CMK (cell line): ENCODE data around the gene KRTAP5-3.

Source experiments
- DNase-seq: peaks from one replicate; pipeline ENCODE4 v3.0.0-alpha.2; 2010; ENCODE audit warnings: low read depth

The KRTAP5-3 gene

GRCh38 chr11:1643146-1643690 lies 35.0 kb upstream of the KRTAP5-3 start:
- DNase-seq: no peak

- no peak for DNase-seq
Measured at GRCh38 chr11:1642288-1643145, 34.3 kb upstream of the KRTAP5-3 start.

GRCh38 chr11:1641096-1641495 lies 32.8 kb upstream of the KRTAP5-3 start:
- no peak for DNase-seq

- no peak for DNase-seq
Measured at GRCh38 chr11:1640076-1640946, 32.0 kb upstream of the KRTAP5-3 start.

- DNase-seq: no peak
Measured at GRCh38 chr11:1639666-1640065, 31.4 kb upstream of the KRTAP5-3 start.

GRCh38 chr11:1639102-1639620 lies 30.9 kb upstream of the KRTAP5-3 start:
- no peak for DNase-seq

- no peak for DNase-seq
Measured at GRCh38 chr11:1638344-1638743, 30.1 kb upstream of the KRTAP5-3 start.

GRCh38 chr11:1637628-1638027 lies 29.4 kb upstream of the KRTAP5-3 start:
- DNase-seq: no peak

GRCh38 chr11:1636291-1636950 lies 28.2 kb upstream of the KRTAP5-3 start:
- no peak for DNase-seq

- no peak for DNase-seq
Measured at GRCh38 chr11:1633864-1634263, 25.6 kb upstream of the KRTAP5-3 start.

- no peak for DNase-seq
Measured at GRCh38 chr11:1632053-1632714, 23.9 kb upstream of the KRTAP5-3 start.

GRCh38 chr11:1631066-1631568 lies 22.9 kb upstream of the KRTAP5-3 start:
- DNase-seq: no peak

- no peak for DNase-seq
Measured at GRCh38 chr11:1630271-1630670, 22.0 kb upstream of the KRTAP5-3 start.

GRCh38 chr11:1629326-1630185 lies 21.3 kb upstream of the KRTAP5-3 start, which contains the start of gene KRTAP5-5:
KRTAP5-5 (plus strand) TSS chr11:1629775; CDS start chr11:1629841, 66 bp downstream.
- no peak for DNase-seq

- DNase-seq: no peak
Measured at GRCh38 chr11:1628506-1629325, 20.5 kb upstream of the KRTAP5-3 start.

GRCh38 chr11:1625541-1625940 lies 17.3 kb upstream of the KRTAP5-3 start:
- no peak for DNase-seq

- no peak for DNase-seq
Measured at GRCh38 chr11:1624621-1625020, 16.4 kb upstream of the KRTAP5-3 start.

GRCh38 chr11:1623716-1624115 lies 15.5 kb upstream of the KRTAP5-3 start:
- DNase-seq: no peak

GRCh38 chr11:1622086-1622485 lies 13.8 kb upstream of the KRTAP5-3 start, which contains the start of gene KRTAP5-4:
KRTAP5-4 (minus strand) TSS chr11:1622138; CDS start chr11:1622093, 45 bp downstream.
- no peak for DNase-seq
